Fibroblast of lung (primary cell): ENCODE data around the gene CLEC11A.

ENCODE experiments used
- EZH2 ChIP-seq: IDR thresholded peaks from 2 replicates; pipeline ENCODE4 v1.5.1; 2012; ENCODE audit warnings: low read length, control low read depth, mild to moderate bottlenecking; ENCODE audit errors: missing control alignments
- TF ChIP-seq, protein P1 (sequence below), 2 donors: IDR thresholded peaks in 1 of 2; conservative IDR thresholded peaks in 1 of 2; 1 replicate in 1 of 2; 2 replicates in 1 of 2; pipeline ENCODE4 v1.5.1; 2011 to 2012; ENCODE audit warnings: low read length in 2 of 2, control low read depth in 1 of 2, inconsistent platforms in 1 of 2, low read depth in 1 of 2, mild to moderate bottlenecking in 1 of 2

- TF ChIP-seq, protein P1, sequence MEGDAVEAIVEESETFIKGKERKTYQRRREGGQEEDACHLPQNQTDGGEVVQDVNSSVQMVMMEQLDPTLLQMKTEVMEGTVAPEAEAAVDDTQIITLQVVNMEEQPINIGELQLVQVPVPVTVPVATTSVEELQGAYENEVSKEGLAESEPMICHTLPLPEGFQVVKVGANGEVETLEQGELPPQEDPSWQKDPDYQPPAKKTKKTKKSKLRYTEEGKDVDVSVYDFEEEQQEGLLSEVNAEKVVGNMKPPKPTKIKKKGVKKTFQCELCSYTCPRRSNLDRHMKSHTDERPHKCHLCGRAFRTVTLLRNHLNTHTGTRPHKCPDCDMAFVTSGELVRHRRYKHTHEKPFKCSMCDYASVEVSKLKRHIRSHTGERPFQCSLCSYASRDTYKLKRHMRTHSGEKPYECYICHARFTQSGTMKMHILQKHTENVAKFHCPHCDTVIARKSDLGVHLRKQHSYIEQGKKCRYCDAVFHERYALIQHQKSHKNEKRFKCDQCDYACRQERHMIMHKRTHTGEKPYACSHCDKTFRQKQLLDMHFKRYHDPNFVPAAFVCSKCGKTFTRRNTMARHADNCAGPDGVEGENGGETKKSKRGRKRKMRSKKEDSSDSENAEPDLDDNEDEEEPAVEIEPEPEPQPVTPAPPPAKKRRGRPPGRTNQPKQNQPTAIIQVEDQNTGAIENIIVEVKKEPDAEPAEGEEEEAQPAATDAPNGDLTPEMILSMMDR (conservative IDR thresholded peaks at IDR 0.05 in 1 of 2, IDR thresholded peaks at IDR 0.05 in 1 of 2; ENCODE audit: low read depth in 1 of 2, low read length in 2 of 2): no peak
- TF ChIP-seq EZH2: no peak
These were observed 12.6 kb upstream of the CLEC11A start for GRCh38 chr19:50710612-50711011.
